ENCODE data around the gene SEC14L1.
"Not testable (repeated sequence)": the region's sequence is repeated elsewhere in the genome, so short reads cannot be mapped to it uniquely, and the experiment has no call there.

SEC14L1 gene

GRCh38 chr17:77231076-77231871 is 90.5 kb downstream of the SEC14L1 start:
- no peak for DNase-seq

GRCh38 chr17:77233127-77233526 is 92.4 kb downstream of the SEC14L1 start:
- DNase-seq: no peak

GRCh38 chr17:77233635-77234334 is 93.0 kb downstream of the SEC14L1 start:
- DNase-seq: no peak

DNA sequence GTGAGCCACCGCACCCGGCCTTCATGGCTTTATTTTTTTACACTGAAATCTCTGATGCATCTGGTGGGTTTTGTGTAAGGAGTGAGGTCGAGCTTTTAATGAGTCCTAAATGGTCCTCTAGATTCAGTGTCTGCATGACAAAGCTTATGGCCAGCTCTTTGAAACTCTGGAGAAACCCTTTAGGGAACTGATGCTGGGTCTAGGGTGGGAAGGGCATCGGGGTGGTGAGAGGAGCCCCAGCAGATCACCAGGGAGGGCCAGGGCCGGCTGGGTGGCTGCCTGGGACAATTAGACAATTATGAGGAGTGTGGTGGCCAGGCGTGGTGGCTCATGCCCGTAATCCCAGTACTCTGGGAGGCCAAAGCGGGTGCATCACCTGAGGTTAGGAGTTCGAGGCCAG is 93.9 kb downstream of the SEC14L1 start:
- DNase-seq: no peak

DNA sequence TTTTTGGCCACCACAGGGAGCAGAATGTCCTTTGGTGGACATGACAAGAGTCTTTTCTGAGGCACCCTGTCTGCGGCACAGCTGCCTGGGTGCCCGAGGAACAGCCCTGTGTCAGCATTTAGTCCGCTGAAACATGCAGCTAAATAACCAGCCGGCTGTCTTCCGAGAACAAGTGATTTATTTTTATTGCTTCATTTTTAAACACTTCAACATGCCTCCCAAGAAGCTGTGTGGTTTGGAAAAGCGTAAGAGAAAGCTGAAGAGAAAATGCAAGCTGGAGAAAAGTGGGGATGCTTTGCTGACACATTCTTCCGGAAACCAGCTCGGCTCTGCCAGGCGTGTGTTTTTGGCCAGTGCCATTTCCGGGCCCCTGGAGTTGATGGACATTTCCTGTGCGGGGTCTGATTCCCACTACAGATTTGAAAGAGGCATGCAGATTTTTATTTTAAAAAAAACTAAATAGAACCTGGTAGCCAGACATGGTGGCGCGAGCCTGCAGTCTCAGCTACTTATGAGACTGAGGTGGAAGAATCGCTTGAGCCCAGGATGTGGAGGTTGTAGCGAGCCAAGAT is 94.7 kb downstream of the SEC14L1 start:
- peak in 8 of 56 donors; percentile 11 to 53 (median 31) for DNase-seq

- DNase-seq: no peak
These were observed 96.7 kb downstream of the SEC14L1 start for GRCh38 chr17:77237232-77238008.

- no peak for DNase-seq
These were observed 100.2 kb downstream of the SEC14L1 start for GRCh38 chr17:77240976-77241375.

DNA sequence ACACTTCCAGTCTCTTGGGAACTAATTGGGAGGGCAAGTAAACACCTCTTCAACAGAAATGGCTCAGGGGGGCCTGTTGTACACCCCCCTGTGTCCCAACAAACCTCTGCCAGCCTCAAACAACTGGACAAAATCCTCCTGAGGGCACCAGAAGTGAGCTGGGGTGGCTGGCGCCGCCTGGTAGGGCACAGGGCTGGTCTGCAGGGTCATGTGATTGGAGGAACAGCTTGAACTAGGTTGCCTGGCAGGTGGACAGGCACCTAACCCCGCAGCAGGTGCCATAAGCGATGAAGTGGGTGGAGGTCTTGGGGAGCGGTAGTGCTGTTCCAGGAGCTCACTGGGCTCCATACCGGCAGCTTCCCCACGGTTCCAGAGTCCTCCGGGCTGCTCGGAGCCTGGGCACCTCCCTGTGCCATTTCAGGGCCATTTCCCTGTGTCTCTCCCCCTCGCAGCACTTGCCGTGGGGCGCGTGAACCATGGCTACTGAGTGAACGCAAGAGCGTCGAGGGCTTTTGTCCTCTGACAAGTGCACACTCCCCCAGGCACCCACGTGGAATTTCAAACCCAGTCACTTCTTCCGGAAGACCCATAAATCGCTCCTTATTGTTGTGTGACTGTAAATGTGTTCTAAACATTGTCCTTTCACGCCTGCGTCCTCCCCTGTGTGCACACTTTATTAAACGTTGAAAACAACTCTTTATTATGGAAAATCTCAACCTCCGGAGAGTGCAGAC is 101.5 kb downstream of the SEC14L1 start:
- peak in 6 of 56 donors; percentile 5 to 31 (median 12) for DNase-seq

GRCh38 chr17:77245162-77245926 is 104.6 kb downstream of the SEC14L1 start:
- DNase-seq: no peak

- DNase-seq: no peak
These were observed 105.6 kb downstream of the SEC14L1 start for GRCh38 chr17:77246110-77247047.

DNA sequence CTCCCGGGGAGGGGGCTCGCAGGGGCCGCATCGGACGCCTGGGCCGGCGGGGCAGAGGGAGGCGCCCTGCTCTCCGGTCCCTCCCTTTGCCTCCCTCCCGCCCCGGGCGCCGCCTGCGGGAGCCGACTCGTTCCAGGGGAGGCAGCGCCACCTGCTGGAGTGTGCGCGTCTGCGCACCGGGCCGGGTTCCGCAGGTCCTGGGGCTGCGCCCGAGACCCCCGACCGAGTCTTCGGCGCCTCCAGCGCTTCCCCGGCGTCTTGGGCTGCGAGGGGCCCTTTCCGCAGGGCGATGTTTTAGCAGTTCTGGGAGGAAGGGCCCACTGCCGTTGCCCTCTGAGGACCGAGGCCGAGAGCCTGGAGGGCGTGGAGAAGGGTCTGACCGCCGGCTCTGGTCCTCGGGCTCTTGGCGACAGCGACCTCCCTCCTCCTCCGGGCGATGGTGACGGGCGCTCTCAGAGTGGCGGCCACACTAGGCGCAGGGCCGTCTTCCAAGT is 106.3 kb downstream of the SEC14L1 start:
- peak in 52 of 56 donors; percentile 15 to 89 (median 60) for DNase-seq

- no peak for DNase-seq
These were observed 106.8 kb downstream of the SEC14L1 start for GRCh38 chr17:77247609-77248008.

DNA sequence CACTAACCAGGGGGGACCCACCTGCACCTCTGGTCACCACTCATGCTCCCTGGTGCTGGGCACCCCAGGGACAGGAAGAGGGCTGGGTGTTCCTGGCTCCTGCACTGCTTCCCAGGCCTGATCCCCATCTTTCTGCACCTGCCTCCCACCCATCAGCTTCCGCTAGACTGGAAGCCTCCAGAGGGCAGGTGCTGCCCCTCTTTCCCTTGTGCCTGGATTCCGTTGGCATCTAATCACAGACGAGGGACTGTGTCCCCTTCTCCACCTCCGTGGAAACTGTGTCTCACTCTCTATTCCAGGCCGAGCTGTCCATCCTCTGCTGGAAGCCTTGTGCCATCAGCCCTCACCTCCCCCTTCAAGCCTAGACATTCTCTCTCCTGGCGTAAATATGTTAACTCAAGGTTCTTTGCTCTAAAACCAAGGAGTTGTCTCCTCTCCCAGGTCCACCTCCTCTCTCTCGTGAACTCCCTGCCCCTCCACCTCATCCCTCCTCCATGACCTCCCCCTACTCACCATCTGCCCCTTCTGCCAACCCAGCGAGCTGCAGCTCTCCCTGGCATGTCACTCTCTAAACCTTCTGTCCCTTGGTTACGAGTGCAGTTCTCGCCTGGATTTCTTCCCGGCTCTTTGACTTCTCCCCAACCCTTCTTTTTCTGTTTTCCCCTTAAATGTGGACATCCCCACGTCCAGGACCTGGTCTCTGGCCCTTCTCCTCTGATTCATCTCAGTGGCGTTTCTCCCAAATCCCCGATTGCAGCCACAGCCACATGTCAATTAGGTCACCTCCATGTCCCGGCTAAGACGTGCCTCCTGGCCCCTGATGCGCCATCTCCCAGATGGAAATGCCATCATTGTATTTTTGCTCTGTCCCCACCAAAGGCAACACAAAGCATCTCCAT is 107.7 kb downstream of the SEC14L1 start:
- no peak for DNase-seq

- no peak for DNase-seq
These were observed 110.9 kb downstream of the SEC14L1 start for GRCh38 chr17:77251622-77252183.

DNA sequence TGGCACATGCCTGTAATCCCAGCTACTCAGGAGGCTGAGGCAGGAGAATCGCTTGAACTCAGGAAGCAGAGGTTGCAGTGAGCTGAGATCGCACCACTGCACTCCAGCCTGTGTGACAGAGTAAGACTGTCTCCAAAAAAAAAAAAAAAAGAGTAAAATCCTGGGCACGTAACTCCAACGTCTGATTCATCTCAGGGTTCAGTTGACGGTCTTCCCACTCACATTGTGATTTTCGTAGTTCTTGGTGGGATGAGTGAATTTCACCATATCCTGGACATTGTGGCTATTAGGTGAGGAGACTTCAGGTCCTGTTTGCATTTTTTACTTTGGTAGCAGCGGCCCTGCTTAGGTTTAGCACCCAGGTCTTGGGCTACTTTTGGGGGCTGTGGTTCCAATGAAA is 111.5 kb downstream of the SEC14L1 start:
- DNase-seq: not testable (repeated sequence)

DNA sequence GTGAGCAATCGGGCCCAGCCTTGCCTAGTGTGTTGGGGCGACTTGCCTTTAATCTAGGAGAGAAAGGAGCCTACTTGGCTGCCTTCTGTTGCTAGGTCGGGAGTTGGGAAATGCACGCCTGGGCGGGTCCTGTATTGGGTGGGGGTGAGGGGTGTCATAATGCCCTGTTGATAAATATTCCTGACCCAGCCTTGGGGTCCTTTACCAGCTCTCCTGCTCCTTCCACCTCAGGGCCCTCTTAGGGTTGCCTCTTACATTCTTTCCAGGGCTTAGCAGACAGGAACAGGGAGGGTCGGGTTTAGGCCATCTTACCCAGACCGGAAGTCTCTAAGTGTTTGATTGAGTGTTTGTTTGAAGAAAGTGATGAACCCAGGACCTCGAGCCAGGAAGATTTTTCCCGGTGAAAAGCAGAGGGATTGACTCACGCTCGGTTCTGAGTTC is 112.9 kb downstream of the SEC14L1 start:
- no peak for DNase-seq

Measured in nucleus accumbens (tissue), 56 donors.